ENCODE measurements around the gene MXD3.

The MXD3 gene

DNA sequence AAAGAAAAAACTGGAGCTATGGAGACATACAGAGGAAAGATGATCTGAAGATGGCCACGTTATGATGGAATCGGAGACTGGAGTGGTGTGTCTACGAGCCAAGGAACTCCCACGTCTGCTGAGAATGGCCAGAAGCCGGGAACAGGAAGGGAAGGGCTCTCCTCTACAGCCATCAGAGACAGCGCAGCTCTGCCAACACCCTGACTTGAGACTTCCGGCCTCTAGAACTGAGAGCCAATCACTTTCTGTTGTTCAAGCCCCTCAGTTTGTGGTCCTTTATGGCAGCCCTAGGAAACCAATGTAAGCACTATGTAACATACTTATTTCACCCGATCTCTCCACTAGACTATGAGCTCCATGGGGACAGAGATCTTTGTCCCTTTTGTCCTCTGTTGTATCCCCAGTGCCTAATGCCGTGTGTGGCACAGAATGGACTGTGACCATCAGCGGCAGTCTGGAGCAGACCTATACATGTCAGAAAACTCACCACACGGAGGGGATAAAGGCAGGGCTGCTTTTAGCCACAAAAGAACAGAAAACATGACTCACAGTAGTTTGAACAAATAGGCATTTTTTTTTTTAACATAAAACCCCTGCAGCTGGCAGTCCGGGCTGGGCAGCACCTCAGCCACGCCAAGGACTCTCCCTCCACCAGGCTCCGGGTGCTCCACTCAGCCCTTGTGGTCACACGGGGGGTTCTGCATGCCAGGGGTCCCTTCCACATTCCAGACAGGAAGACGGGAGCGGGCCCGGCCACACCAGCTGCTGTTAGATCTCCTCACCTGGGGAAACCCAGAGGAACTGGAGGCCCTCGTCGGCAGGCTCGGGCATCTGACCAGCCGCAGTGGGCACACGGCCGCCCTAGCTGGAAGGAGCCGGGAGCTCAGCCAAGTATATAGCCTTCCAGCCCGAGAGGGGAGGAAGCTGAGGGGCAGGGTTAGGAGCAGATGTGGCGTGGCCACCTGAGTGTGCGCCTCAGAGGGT is 16.1 kb upstream of the MXD3 start:
- DNase-seq (ENCODE audit: low spot score) = no peak
- TF ChIP-seq, protein P1, sequence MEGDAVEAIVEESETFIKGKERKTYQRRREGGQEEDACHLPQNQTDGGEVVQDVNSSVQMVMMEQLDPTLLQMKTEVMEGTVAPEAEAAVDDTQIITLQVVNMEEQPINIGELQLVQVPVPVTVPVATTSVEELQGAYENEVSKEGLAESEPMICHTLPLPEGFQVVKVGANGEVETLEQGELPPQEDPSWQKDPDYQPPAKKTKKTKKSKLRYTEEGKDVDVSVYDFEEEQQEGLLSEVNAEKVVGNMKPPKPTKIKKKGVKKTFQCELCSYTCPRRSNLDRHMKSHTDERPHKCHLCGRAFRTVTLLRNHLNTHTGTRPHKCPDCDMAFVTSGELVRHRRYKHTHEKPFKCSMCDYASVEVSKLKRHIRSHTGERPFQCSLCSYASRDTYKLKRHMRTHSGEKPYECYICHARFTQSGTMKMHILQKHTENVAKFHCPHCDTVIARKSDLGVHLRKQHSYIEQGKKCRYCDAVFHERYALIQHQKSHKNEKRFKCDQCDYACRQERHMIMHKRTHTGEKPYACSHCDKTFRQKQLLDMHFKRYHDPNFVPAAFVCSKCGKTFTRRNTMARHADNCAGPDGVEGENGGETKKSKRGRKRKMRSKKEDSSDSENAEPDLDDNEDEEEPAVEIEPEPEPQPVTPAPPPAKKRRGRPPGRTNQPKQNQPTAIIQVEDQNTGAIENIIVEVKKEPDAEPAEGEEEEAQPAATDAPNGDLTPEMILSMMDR (IDR thresholded peaks at IDR 0.05; ENCODE audit: borderline replicate concordance, control extremely low read depth, extremely low read depth, insufficient read depth, missing control alignments) = no peak
- in situ Hi-C loops (cut with MboI; ENCODE audit: low sequenced_read_pairs, unreplicated experiment) = no loop called here

DNA sequence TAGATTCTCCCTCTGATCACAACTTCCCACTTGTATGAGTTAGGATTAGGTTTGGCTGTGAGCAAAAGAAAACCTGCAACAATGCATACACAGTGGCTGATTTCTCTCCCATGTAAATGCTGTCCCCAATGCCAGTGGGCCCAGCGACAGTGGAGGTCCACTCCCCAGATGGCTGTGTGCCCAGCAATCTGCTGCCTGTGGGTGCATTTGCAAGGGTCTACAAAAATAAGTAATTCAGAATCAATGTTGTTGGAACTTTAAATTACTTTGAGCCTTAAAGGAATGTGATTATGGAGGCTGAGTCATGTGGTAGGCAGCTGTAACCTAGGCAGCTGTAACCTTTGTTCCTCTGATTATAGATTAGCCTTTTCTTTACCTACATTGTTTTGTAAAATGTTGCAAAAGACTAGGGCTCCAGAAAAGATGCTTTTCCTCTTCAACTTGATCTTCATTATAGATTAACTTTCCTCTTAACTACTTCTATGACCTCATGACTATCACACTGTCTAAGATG is 14.2 kb upstream of the MXD3 start:
- in situ Hi-C loops (cut with MboI; ENCODE audit: low sequenced_read_pairs, unreplicated experiment) = no loop called here
- DNase-seq (ENCODE audit: low spot score) = no peak
- TF ChIP-seq, protein P1 (IDR thresholded peaks at IDR 0.05; ENCODE audit: borderline replicate concordance, control extremely low read depth, extremely low read depth, insufficient read depth, missing control alignments) = no peak

DNA sequence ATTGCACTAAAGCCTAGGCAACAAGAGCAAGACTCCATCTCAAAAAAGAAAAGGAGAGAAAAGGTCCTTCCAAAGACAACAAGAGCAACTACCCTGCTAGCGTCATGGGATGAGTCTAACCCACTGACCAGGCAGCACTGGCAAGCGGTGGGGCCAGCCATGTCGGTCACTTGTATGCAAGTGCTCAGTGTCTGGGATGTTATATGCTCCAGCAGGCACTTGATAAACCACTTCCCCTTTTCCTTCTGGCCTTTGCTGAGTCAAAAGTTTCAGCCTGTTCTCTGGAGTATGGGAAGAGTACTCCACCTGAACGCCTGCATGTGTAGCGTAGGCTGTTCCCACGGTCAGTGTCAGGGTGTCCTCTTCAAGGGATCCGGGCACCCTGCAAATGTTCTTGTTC is 9.2 kb upstream of the MXD3 start:
- DNase-seq (ENCODE audit: low spot score) = no peak
- TF ChIP-seq, protein P1 (IDR thresholded peaks at IDR 0.05; ENCODE audit: borderline replicate concordance, control extremely low read depth, extremely low read depth, insufficient read depth, missing control alignments) = no peak
- in situ Hi-C loops (cut with MboI; ENCODE audit: low sequenced_read_pairs, unreplicated experiment) = no loop called here

DNA sequence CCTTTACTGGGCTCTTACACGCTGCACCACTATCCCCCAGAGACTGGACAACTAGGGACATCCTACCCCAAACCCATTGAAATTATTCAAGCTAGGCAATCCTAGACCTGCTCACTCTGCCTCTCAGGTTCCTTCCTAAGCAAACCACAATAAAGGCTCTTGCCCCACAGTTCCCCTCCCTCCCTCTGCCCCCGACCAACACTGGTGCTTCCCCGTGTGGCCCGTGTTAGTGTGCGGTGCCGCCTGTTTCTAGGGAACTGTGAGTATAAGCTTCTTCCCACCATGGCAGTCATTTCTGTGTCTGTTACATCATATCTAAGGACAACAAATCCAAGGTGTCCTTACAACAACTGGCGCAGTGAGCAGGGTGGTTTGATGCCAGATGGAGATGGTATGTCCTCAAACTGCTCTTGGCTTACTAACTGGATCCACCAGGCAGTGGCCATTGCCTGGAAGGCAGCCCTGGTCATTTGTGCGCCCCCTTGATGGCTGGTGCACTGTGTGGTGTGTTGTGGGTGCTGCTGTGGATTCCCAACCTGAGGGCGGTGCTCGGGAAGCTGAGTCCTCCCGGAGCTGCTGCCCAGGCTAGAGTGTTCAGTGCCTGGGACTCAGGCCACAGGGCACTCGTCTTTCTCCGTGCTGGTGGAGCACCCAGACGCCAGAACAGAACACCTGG is 8.4 kb upstream of the MXD3 start:
- in situ Hi-C loops (cut with MboI; ENCODE audit: low sequenced_read_pairs, unreplicated experiment) = no loop called here
- DNase-seq (ENCODE audit: low spot score) = no peak
- TF ChIP-seq, protein P1 (IDR thresholded peaks at IDR 0.05; ENCODE audit: borderline replicate concordance, control extremely low read depth, extremely low read depth, insufficient read depth, missing control alignments) = no peak

DNA sequence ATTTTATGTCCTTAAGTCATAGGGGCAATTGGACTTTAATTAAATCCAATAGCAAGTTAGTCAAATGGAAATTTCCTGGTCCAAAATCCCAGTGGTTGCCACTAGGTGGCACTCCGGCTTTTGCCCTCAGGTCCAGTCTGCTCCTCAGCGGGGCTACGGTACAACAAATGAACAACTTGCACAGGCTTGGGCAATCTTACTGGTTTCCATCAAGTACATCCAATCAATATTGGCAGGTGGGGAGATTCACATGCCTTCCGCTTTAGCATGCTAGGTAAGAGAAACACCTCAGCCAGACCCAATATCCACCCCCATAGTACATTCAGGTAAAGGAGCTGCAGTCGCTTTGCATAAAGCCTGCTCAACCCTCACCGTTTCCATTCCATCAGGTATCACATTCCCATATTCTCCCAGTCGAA is 6.3 kb upstream of the MXD3 start:
- DNase-seq (ENCODE audit: low spot score) = peak; percentile 79
- in situ Hi-C loops (cut with MboI; ENCODE audit: low sequenced_read_pairs, unreplicated experiment) = no loop called here
- TF ChIP-seq, protein P1 (IDR thresholded peaks at IDR 0.05; ENCODE audit: borderline replicate concordance, control extremely low read depth, extremely low read depth, insufficient read depth, missing control alignments) = peak; percentile 76

DNA sequence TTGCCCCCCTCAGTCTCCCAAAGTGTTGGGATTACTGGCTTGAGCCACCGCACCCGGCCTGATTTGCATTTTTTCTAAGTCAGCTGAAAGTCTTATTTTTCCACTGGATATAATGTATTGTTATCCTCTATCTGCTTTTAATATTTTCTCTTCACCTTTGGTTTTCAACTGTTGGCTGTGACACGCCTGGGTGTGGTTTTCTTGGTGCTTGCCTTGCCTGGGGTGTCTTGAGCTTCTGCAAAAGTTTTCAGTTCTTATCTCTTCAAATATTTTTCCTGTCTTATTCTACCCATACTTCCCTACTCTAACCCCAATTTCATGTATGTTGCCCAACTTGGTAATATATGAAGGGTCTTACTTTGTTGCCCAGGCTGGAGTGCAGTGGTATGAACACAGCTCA is 4.3 kb upstream of the MXD3 start:
- in situ Hi-C loops (cut with MboI; ENCODE audit: low sequenced_read_pairs, unreplicated experiment) = no loop called here
- TF ChIP-seq, protein P1 (IDR thresholded peaks at IDR 0.05; ENCODE audit: borderline replicate concordance, control extremely low read depth, extremely low read depth, insufficient read depth, missing control alignments) = no peak
- no peak for DNase-seq (ENCODE audit: low spot score)

All from GM13976 (cell line).